Stomach (tissue), 4 donors: ENCODE measurements around the gene CLSTN1.

Experiments used
- CTCF ChIP-seq, 7 experiments: fragments of 450-650 bp in 4 of 7; fragments of 200-600 bp in 3 of 7; sonication (generic) in 3 of 7; IDR thresholded peaks; one replicate each; pipeline ENCODE4 v1.5.1; 2016 to 2019; ENCODE audit warnings: antibody characterized with exemption in 7 of 7, control low read depth in 2 of 7, mild to moderate bottlenecking in 1 of 7
- POLR2A ChIP-seq, 4 donors: fragments of 450-650 bp; IDR thresholded peaks; one replicate each; pipeline ENCODE4 v1.6.1; 2016; ENCODE audit warnings: antibody characterized with exemption in 4 of 4, control low read depth in 2 of 4, mild to moderate bottlenecking in 1 of 4, moderate library complexity in 1 of 4
- POLR2AphosphoS5 ChIP-seq, 3 donors: sonication (generic); formaldehyde crosslinking; IDR thresholded peaks; one replicate each; pipeline ENCODE4 v1.6.1; 2016; ENCODE audit warnings: antibody characterized with exemption in 3 of 3

DNA sequence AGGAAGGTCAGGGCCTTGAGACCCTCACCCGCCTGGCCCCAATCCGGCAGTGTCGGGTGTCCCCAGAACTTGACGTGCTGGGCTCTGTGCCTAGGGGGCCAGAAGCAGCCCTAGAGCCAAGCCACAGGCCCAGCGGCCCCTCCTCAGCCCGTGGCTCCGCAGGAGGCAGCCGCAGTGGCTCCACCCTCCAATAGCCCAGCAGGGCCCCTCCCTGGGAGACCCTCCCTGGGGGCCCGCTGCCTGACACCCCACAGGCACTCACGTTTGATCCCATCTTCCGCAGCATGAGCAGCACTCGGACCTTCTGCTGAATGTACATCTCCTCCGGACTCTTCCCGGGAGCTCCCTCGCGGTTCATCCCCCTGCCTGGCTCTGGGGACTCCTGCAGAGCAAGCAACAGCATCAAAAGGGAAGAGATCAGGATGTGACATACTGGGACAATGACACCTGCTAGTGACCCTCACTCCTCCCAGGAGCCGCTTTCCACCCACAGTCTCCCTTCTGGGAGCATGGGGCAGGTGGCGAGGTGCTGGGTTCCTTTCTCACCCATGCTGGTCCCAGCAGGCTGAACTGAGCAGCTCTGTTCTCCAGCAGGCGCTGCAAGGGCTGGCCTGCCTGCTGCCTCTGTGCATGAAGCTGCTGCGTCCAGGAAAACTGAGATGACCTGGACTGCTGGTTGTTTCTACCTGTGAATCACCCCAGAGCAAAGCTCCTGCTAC lies 48.1 kb upstream of the CLSTN1 start:
- no peak for TF ChIP-seq CTCF (IDR thresholded peaks at IDR 0.05)
- no peak for TF ChIP-seq POLR2AphosphoS5 (IDR thresholded peaks at IDR 0.05)
- no peak for TF ChIP-seq POLR2A (IDR thresholded peaks at IDR 0.05)
